Naive thymus-derived CD8-positive, alpha-beta T cell (primary cell): ENCODE measurements around the gene SLC36A4. TPM values are rescaled to one million over a fixed set of nuclear protein-coding genes. Genes with fewer than 3 reads are reported as not detected.

Experiments used
- ATAC-seq, 2 donors: fragments of 150-1000 bp; cut with Tn5 transposase in 1 of 2; sonication (Bioruptor Pico), chemical (Tn5 transposase) in 1 of 2; 1 replicate in 1 of 2; 2 replicates in 1 of 2; pipeline ENCODE4 v1.10.0; 2021; ENCODE audit warnings: mild to moderate bottlenecking in 2 of 2, moderate library complexity in 2 of 2
- POLR2A ChIA-PET: fragments of 350-600 bp; sonication (Branson Sonifier 250); formaldehyde crosslinking; loops from one replicate; lab custom pipeline; 2021; ENCODE audit warnings: antibody characterized with exemption; lab: Charles Lee
- DNase-seq, 10 donors: peaks; one replicate each; pipeline versions ENCODE4 v3.0.0 to v3.0.0-alpha.2; 2020 to 2022
- H3K27ac Mint-ChIP-seq, 10 donors: one replicate each; pipeline ENCODE4 v1.8.0; 2020 to 2022; ENCODE audit warnings: mild to moderate bottlenecking in 10 of 10, mixed read lengths in 10 of 10, moderate library complexity in 4 of 10, inconsistent platforms in 1 of 10
- H3K27me3 Mint-ChIP-seq, 5 donors: one replicate each; pipeline ENCODE4 v1.8.0; 2021 to 2022; ENCODE audit warnings: mixed read lengths in 5 of 5
- H3K36me3 Mint-ChIP-seq, 3 donors: one replicate each; pipeline ENCODE4 v1.8.0; 2020 to 2022; ENCODE audit warnings: mixed read lengths in 3 of 3, mild to moderate bottlenecking in 2 of 3, inconsistent platforms in 1 of 3
- H3K4me1 Mint-ChIP-seq, 4 donors: one replicate each; pipeline ENCODE4 v1.8.0; 2021 to 2022; ENCODE audit warnings: mixed read lengths in 4 of 4
- H3K4me3 Mint-ChIP-seq, 10 donors: one replicate each; pipeline ENCODE4 v1.8.0; 2020 to 2022; ENCODE audit warnings: mild to moderate bottlenecking in 10 of 10, mixed read lengths in 10 of 10, moderate library complexity in 6 of 10, inconsistent platforms in 1 of 10
- H3K9me3 Mint-ChIP-seq, 9 donors: one replicate each; pipeline ENCODE4 v1.8.0; 2020 to 2022; ENCODE audit warnings: mixed read lengths in 9 of 9, mild to moderate bottlenecking in 3 of 9, inconsistent platforms in 1 of 9, moderate library complexity in 1 of 9
- polyA plus RNA-seq, 3 donors: library from polyadenylated mRNA; unstranded; fragments of 300-500 nt; fragmentation: Illumina TruSeq; gene quantifications; one replicate each; pipeline ENCODE4 v1.2.3, GENCODE V29; 2021
- total RNA-seq, 8 experiments: library from RNA in 2 of 8; stranded (reverse) in 2 of 8; gene quantifications; one replicate each; pipeline ENCODE4 v1.2.3 and lab custom pipeline; 2021 to 2026

SLC36A4 gene
- total and polyA plus RNA-seq, 5 experiments from 2014 or later = 20.2 to 27.8 (median 25.6) TPM

GRCh38 chr11:93216511-93217101, 18.8 kb upstream of the SLC36A4 start:
- Mint-ChIP-seq H3K36me3 (no peaks in the 10 kb centered on the region), H3K4me1 (no peaks in the 10 kb centered on the region), H3K27ac (no peak overlapping the region), H3K27me3 (peaks cover 5 to 27% (median 11%) of the 10 kb centered on the region in 5 donors), H3K9me3 (no peaks in the 10 kb centered on the region), H3K4me3 (no peak overlapping the region)
- no peak for ATAC-seq
- DNase-seq = no peak
- POLR2A ChIA-PET = no interaction called here

DNA sequence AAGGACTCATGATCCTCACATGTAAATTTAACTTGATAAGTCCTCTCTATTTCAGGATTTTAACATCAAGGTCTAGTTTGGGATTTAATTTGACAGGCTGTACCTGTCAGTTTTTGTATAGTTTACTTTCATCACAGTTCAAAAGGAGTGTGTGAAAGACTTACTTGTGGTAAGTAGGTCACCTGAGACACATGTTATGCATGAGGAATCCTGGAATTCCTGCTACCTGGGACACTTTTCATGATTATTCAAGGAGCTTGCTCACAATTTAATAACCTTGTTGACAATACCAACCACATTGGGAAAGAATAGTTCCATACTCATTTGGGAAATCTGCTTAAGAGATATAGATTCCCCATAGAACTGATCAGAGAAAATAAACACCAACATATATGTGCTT, 15.8 kb upstream of the SLC36A4 start:
- no peak overlapping the region for H3K27ac Mint-ChIP-seq
- POLR2A ChIA-PET = no interaction called here
- no peak for ATAC-seq

DNA sequence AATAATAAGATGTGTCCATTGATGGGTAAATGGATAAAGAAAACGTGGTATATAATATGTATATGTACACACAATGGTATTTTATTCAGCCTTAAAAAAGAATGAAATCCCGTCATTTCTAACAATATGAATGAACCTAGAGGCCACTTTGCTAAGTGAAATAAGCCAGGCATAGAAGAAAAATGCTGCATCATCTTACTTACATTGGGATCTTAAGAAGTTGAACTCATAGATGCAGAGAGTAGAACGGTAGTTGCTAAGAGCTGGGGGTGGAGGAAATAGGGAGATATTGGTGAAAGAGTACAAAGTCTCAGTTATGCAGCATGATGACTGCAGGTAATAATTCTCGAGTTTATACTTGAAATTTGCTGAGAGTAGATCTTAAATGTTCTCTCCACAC, 14.3 kb upstream of the SLC36A4 start:
- peaks cover 5 to 15% (median 11%) of the 10 kb centered on the region in 9 donors for H3K9me3 Mint-ChIP-seq
- no peak overlapping the region for H3K4me3 Mint-ChIP-seq
- peaks cover 7 to 13% (median 8%) of the 10 kb centered on the region in 5 donors for H3K27me3 Mint-ChIP-seq
- POLR2A ChIA-PET = no interaction called here
- no peaks in the 10 kb centered on the region for H3K4me1 Mint-ChIP-seq
- H3K36me3 Mint-ChIP-seq = peaks cover 0 to 13% (median 0%) of the 10 kb centered on the region in 3 donors
- ATAC-seq (no peak), DNase-seq (no peak)
- no peak overlapping the region for H3K27ac Mint-ChIP-seq

More for the DNA sequence above, 15.8 kb upstream of the SLC36A4 start:
- peaks cover 3 to 6% (median 5%) of the 10 kb centered on the region in 9 donors for H3K9me3 Mint-ChIP-seq
- no peak for DNase-seq
- H3K36me3 Mint-ChIP-seq = peaks cover 0 to 4% (median 0%) of the 10 kb centered on the region in 3 donors
- peaks cover 7 to 18% (median 10%) of the 10 kb centered on the region in 5 donors for H3K27me3 Mint-ChIP-seq
- H3K4me1 Mint-ChIP-seq = no peaks in the 10 kb centered on the region
- H3K4me3 Mint-ChIP-seq = no peak overlapping the region

DNA sequence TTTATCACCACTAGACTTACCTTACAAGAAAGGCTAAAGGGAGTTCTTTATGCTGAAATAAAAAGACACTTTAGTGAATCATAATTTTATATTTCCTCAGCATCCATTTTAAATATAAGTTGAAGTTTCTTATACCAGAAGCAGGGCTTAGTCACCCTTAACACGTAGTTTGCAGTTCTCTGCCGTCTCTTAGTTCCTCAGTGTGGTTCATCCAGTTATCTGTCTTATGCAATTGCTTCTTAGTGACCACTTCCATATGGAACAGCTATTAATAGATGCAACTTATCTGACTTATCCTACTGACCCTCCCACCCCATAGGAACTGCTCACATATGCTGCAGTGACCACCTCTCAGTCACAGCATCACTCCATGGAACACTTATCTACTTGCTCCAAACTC, 11.7 kb upstream of the SLC36A4 start:
- peaks cover 5 to 16% (median 11%) of the 10 kb centered on the region in 9 donors for H3K9me3 Mint-ChIP-seq
- no peak for ATAC-seq
- no peak for DNase-seq
- H3K4me3 Mint-ChIP-seq = no peak overlapping the region
- no peak overlapping the region for H3K27ac Mint-ChIP-seq
- peaks cover 3 to 32% (median 14%) of the 10 kb centered on the region in 5 donors for H3K27me3 Mint-ChIP-seq
- H3K36me3 Mint-ChIP-seq = peaks cover 0 to 13% (median 0%) of the 10 kb centered on the region in 3 donors
- no peaks in the 10 kb centered on the region for H3K4me1 Mint-ChIP-seq
- POLR2A ChIA-PET = no interaction called here

GRCh38 chr11:93208663-93209270, 11.0 kb upstream of the SLC36A4 start:
- POLR2A ChIA-PET = no interaction called here
- H3K36me3 Mint-ChIP-seq = peaks cover 0 to 13% (median 0%) of the 10 kb centered on the region in 3 donors
- peaks cover 5 to 16% (median 11%) of the 10 kb centered on the region in 9 donors for H3K9me3 Mint-ChIP-seq
- DNase-seq (no peak), ATAC-seq (no peak)
- peaks cover 3 to 32% (median 14%) of the 10 kb centered on the region in 5 donors for H3K27me3 Mint-ChIP-seq
- no peak overlapping the region for H3K4me3 Mint-ChIP-seq
- no peaks in the 10 kb centered on the region for H3K4me1 Mint-ChIP-seq
- H3K27ac Mint-ChIP-seq = no peak overlapping the region

DNA sequence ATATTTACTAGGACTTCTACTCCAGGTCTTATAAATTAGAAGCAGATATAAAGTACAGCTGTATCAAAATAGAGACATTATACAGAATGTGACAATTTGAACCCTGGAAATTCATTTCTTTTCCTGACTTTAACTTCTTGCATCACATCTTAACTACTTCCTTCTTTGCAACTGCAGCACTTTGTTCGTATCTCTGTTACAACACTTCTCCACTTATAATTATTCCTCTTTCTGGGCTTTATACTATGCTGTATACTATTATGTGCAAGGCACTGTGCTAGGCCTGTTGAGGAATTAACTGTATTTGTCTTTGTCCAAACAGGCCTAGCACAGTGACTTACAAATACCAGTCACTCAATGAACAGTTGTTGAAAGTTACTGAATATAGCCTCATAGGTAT, 1.8 kb upstream of the SLC36A4 start:
- H3K9me3 Mint-ChIP-seq = no peaks in the 10 kb centered on the region
- peaks cover 0 to 18% (median 3%) of the 10 kb centered on the region in 5 donors for H3K27me3 Mint-ChIP-seq
- peak overlapping the region in 4 of 10 donors; percentile 23 to 98 (median 40) for H3K4me3 Mint-ChIP-seq
- H3K36me3 Mint-ChIP-seq = peaks cover 0 to 1% (median 0%) of the 10 kb centered on the region in 3 donors
- DNase-seq (no peak), ATAC-seq (no peak)
- POLR2A ChIA-PET = no interaction called here
- peaks cover 9 to 27% (median 23%) of the 10 kb centered on the region in 4 donors for H3K4me1 Mint-ChIP-seq
- no peak overlapping the region for H3K27ac Mint-ChIP-seq

DNA sequence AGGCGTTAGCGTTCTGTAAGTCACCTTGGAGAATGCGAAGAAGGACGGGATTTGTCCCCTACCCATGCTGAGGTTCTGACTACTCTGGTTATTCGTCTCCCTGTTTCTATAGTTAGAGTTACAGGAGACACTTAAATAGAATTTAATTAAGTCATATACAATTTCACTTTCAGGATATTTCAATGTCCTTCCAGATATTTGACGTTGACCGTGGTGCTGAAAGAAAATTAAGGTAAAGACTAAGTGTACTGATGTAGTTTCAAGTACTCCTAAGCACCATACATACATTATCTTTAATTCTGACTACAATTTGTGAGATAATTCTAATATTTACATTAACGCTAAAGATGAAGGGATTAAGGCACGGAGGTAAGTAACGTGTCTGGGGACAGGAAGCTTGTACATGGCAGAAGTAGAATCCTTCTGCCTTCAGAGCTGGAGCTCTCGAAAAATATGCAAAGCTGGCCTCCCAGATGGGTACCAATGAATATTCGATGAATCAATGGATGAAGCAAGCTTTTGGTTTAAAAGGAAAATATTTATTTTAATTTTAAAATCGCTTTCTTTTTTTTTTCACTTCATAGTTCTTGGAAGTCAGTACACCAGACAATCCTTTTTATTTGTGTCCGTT, 539 bp upstream of the SLC36A4 start:
- peaks cover 0 to 17% (median 3%) of the 10 kb centered on the region in 5 donors for H3K27me3 Mint-ChIP-seq
- DNase-seq (no peak), ATAC-seq (no peak)
- peaks cover 12 to 31% (median 27%) of the 10 kb centered on the region in 4 donors for H3K4me1 Mint-ChIP-seq
- peaks cover 0 to 1% (median 0%) of the 10 kb centered on the region in 3 donors for H3K36me3 Mint-ChIP-seq
- H3K4me3 Mint-ChIP-seq = peak overlapping the region; percentile 84 to 98 (median 94)
- H3K9me3 Mint-ChIP-seq = no peaks in the 10 kb centered on the region
- H3K27ac Mint-ChIP-seq = peak overlapping the region; percentile 72 to 98 (median 96)
- POLR2A ChIA-PET = interaction anchor here (2.2 kb wide), 1 partner anchor 543 kb away, joined by 8 read pairs; the partner anchor contains the start of genes C11orf54 and TAF1D

GRCh38 chr11:93196816-93197379, 893 bp downstream of the SLC36A4 start:
- Mint-ChIP-seq H3K4me1 (peaks cover 15 to 34% (median 29%) of the 10 kb centered on the region in 4 donors), H3K36me3 (peaks cover 0 to 3% (median 3%) of the 10 kb centered on the region in 3 donors), H3K4me3 (peak overlapping the region; percentile 84 to 98 (median 94)), H3K27me3 (peaks cover 0 to 10% (median 3%) of the 10 kb centered on the region in 5 donors), H3K9me3 (no peaks in the 10 kb centered on the region), H3K27ac (peak overlapping the region; percentile 93 to 98 (median 96))
- no peak for ATAC-seq
- DNase-seq = no peak
- POLR2A ChIA-PET = interaction anchor here (2.2 kb wide), 1 partner anchor 545 kb away, joined by 8 read pairs; the partner anchor contains the start of genes C11orf54 and TAF1D

DNA sequence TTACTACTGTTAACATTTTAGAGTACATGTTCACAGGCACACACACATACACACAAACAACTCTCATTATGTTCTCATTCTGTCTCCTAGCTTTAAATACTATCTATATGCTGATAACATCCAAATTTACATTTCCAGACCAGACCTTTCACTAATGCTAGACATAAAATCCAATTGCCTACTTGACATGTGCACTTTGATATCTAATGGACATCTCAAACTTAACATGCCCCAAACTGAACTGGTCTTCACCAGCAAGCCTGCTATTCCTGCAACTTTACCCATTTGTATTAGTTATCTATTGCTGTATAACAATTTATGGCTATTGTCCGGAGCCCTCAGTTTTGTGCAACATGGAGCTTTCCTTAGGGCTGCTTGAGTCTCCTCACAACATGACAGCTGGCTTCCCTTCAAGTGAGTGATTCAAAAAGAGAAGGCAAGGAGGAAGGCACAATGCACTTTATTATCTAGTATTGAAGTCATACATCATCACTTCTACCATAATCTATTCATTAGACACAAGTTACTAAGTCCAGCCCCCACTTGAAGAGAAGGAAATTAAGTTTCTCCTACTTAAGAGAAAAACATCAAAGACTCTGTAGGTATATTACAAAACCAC, 3.0 kb downstream of the SLC36A4 start:
- no peak for DNase-seq
- no peak overlapping the region for H3K4me3 Mint-ChIP-seq
- H3K27me3 Mint-ChIP-seq = no peaks in the 10 kb centered on the region
- no peak for ATAC-seq
- H3K4me1 Mint-ChIP-seq = peaks cover 16 to 35% (median 30%) of the 10 kb centered on the region in 4 donors
- peaks cover 0 to 5% (median 4%) of the 10 kb centered on the region in 3 donors for H3K36me3 Mint-ChIP-seq
- no peaks in the 10 kb centered on the region for H3K9me3 Mint-ChIP-seq
- peak overlapping the region in 2 of 10 donors; percentile 0 to 15 for H3K27ac Mint-ChIP-seq
- POLR2A ChIA-PET = no interaction called here

GRCh38 chr11:93193731-93194130, 4.1 kb downstream of the SLC36A4 start:
- H3K27ac Mint-ChIP-seq = no peak overlapping the region
- no peaks in the 10 kb centered on the region for H3K27me3 Mint-ChIP-seq
- no peak overlapping the region for H3K4me3 Mint-ChIP-seq
- POLR2A ChIA-PET = no interaction called here
- DNase-seq = no peak
- peaks cover 16 to 35% (median 26%) of the 10 kb centered on the region in 4 donors for H3K4me1 Mint-ChIP-seq
- H3K9me3 Mint-ChIP-seq = no peaks in the 10 kb centered on the region
- ATAC-seq = no peak
- H3K36me3 Mint-ChIP-seq = peaks cover 0 to 5% (median 5%) of the 10 kb centered on the region in 3 donors

GRCh38 chr11:93192163-93192562, 5.6 kb downstream of the SLC36A4 start:
- peak overlapping the region in 1 of 10 donors; percentile 48 for H3K27ac Mint-ChIP-seq
- no peak overlapping the region for H3K4me3 Mint-ChIP-seq
- peaks cover 0 to 11% (median 8%) of the 10 kb centered on the region in 9 donors for H3K9me3 Mint-ChIP-seq
- H3K36me3 Mint-ChIP-seq = peaks cover 7 to 20% (median 10%) of the 10 kb centered on the region in 3 donors
- no peak for ATAC-seq
- DNase-seq = no peak
- POLR2A ChIA-PET = no interaction called here
- H3K4me1 Mint-ChIP-seq = peaks cover 15 to 29% (median 20%) of the 10 kb centered on the region in 4 donors
- no peaks in the 10 kb centered on the region for H3K27me3 Mint-ChIP-seq

GRCh38 chr11:93189462-93189861, 8.3 kb downstream of the SLC36A4 start:
- Mint-ChIP-seq H3K36me3 (peaks cover 15 to 31% (median 26%) of the 10 kb centered on the region in 3 donors), H3K4me1 (peaks cover 3 to 8% (median 7%) of the 10 kb centered on the region in 4 donors), H3K9me3 (peaks cover 0 to 13% (median 8%) of the 10 kb centered on the region in 9 donors), H3K4me3 (no peak overlapping the region), H3K27ac (no peak overlapping the region), H3K27me3 (no peaks in the 10 kb centered on the region)
- POLR2A ChIA-PET = no interaction called here
- DNase-seq = no peak
- no peak for ATAC-seq
